ENCODE results near the gene SLC6A1.

DNA sequence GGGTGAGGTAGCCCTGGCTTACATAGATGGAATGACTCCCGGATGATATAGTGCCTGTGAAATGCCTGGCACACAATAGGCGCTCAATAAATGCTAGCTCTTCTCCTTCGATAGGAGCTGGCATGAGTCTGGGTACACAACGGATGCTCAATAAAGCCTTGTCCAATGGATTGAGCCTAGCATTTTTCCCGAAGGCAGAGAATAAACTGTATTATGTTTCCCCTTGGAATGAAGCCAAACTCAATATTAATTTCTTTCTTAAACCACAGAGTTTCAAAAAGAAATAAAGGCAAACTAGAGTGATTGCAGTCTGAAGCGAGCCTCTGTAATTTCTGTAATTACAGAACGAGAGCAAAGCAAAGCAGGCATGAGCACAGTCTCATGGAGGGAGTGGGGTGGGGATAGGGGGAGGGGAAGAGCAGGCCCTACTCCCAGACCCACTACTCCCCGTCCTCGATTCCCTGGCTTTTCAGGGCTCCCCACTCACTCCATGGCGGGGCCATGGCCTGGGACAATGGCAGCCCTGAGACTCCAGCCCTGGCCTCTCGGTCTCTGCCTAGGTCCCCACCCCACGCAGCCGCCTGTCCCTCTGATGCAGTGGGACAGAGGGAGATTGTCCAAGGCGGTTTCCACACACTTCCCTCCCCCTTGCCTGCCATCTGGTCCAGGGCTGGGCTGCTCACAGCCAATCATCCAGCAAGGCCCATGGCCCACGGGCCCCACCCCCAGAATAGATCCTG lies 18.0 kb downstream of the SLC6A1 start:
- TF ChIP-seq, protein P1, sequence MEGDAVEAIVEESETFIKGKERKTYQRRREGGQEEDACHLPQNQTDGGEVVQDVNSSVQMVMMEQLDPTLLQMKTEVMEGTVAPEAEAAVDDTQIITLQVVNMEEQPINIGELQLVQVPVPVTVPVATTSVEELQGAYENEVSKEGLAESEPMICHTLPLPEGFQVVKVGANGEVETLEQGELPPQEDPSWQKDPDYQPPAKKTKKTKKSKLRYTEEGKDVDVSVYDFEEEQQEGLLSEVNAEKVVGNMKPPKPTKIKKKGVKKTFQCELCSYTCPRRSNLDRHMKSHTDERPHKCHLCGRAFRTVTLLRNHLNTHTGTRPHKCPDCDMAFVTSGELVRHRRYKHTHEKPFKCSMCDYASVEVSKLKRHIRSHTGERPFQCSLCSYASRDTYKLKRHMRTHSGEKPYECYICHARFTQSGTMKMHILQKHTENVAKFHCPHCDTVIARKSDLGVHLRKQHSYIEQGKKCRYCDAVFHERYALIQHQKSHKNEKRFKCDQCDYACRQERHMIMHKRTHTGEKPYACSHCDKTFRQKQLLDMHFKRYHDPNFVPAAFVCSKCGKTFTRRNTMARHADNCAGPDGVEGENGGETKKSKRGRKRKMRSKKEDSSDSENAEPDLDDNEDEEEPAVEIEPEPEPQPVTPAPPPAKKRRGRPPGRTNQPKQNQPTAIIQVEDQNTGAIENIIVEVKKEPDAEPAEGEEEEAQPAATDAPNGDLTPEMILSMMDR (IDR thresholded peaks at IDR 0.05): no peak
- TF ChIP-seq POLR2A (IDR thresholded peaks at IDR 0.05): no peak
